K562 (cell line): Measurements from ENCODE around the gene ANKRD13A. TPM values are rescaled to one million over a fixed set of nuclear protein-coding genes. Genes with fewer than 3 reads are reported as not detected.

Source experiments
- ATF7 ChIP-seq: fragments of 450-650 bp; IDR thresholded peaks from 2 replicates; pipeline ENCODE4 v1.7.1; 2014; ENCODE audit warnings: mild to moderate bottlenecking, moderate library complexity
- FOXK2 ChIP-seq, 2 experiments: fragments of 450-650 bp; IDR thresholded peaks in 1 of 2; conservative IDR thresholded peaks in 1 of 2; 2 replicates each; pipeline ENCODE4 v1.6.1; 2016; ENCODE audit warnings: low read depth in 2 of 2, mild to moderate bottlenecking in 1 of 2
- FOXM1 ChIP-seq, 2 experiments: fragments of 450-650 bp in 1 of 2; sonication (generic) in 1 of 2; formaldehyde crosslinking in 1 of 2; IDR thresholded peaks; 2 replicates each; pipeline versions ENCODE4 v1.6.1 to v1.9.0; 2017 to 2022; ENCODE audit warnings: low read depth in 2 of 2, mild to moderate bottlenecking in 2 of 2, missing genetic modification reagents in 1 of 2, moderate library complexity in 1 of 2
- GABPB1 ChIP-seq: sonication (generic); formaldehyde crosslinking; IDR thresholded peaks from 2 replicates; pipeline ENCODE4 v1.8.0; 2022; ENCODE audit warnings: mild to moderate bottlenecking, missing genetic modification reagents
- HCFC1 ChIP-seq: IDR thresholded peaks from 2 replicates; pipeline ENCODE4 v1.6.1; 2012; ENCODE audit warnings: low read depth, low read length, improper control_type of control experiment
- JUND ChIP-seq, 2 experiments: IDR thresholded peaks; 2 replicates in 1 of 2; 3 replicates in 1 of 2; pipeline ENCODE4 v1.6.1; 2011; ENCODE audit warnings: borderline replicate concordance in 2 of 2, low read depth in 2 of 2, low read length in 2 of 2, improper control_type of control experiment in 1 of 2, missing biosample characterization in 1 of 2, missing genetic modification characterization in 1 of 2, missing genetic modification reagents in 1 of 2
- NKRF ChIP-seq: fragments of 450-650 bp; IDR thresholded peaks from 2 replicates; pipeline ENCODE4 v1.6.1; 2016; ENCODE audit warnings: borderline replicate concordance
- PML ChIP-seq: IDR thresholded peaks from 2 replicates; pipeline ENCODE4 v1.6.1; 2012; ENCODE audit warnings: low read length, inconsistent platforms
- PRMT5 ChIP-seq: sonication (generic); formaldehyde crosslinking; IDR thresholded peaks from 2 replicates; pipeline ENCODE4 v1.5.0; 2020; ENCODE audit warnings: missing genetic modification reagents
- RCOR1 ChIP-seq, 2 experiments: IDR thresholded peaks; 2 replicates each; pipeline ENCODE4 v1.6.1; 2012; ENCODE audit warnings: low read depth in 2 of 2, low read length in 2 of 2, borderline replicate concordance in 1 of 2, improper control_type of control experiment in 1 of 2
- SMAD4 ChIP-seq: fragments of 250-450 bp; sonication (Bioruptor Pico); conservative IDR thresholded peaks from 2 replicates; pipeline ENCODE4 v1.8.0; 2021; ENCODE audit warnings: inconsistent platforms, mild to moderate bottlenecking, moderate library complexity
- SP2 ChIP-seq: IDR thresholded peaks from 2 replicates; pipeline ENCODE4 v1.6.1; 2011; ENCODE audit warnings: mild to moderate bottlenecking, low read depth, low read length, moderate library complexity; ENCODE audit not compliant: poor library complexity, severe bottlenecking; ENCODE audit errors: extremely low read depth
- ZBED1 ChIP-seq: IDR thresholded peaks from 2 replicates; pipeline ENCODE4 v1.6.1; 2014
- ZNF232 ChIP-seq: sonication (generic); formaldehyde crosslinking; IDR thresholded peaks from 2 replicates; pipeline ENCODE4 v1.8.0; 2022; ENCODE audit warnings: mild to moderate bottlenecking, missing genetic modification reagents
- ZNF263 ChIP-seq: sonication (generic); formaldehyde crosslinking; IDR thresholded peaks from 2 replicates; pipeline ENCODE4 v1.8.0; 2022; ENCODE audit warnings: mild to moderate bottlenecking, missing genetic modification reagents, borderline replicate concordance
- ZNF431 ChIP-seq: sonication (generic); formaldehyde crosslinking; IDR thresholded peaks from 2 replicates; pipeline ENCODE4 v1.8.0; 2022; ENCODE audit warnings: mild to moderate bottlenecking, missing genetic modification reagents
- ZNF589 ChIP-seq: fragments of 200-800 bp; sonication (Bioruptor generic); IDR thresholded peaks from 2 replicates; pipeline ENCODE4 v1.6.1; 2016; ENCODE audit warnings: low read depth, missing genetic modification characterization, missing compliant biosample characterization
- polyA plus RNA-seq, 8 experiments: library from polyadenylated mRNA; depleted of rRNA in 4 of 8; stranded (reverse) in 5 of 8; unstranded in 3 of 8; fragments of >200 nt; fragmentation: Nextera tagmentation in 2 of 8; fragmentation: Illumina TruSeq in 1 of 8; extraction: Ambion mirVana in 2 of 8; extraction: Trizol in 1 of 8; gene quantifications; 2 replicates each; pipeline versions ENCODE4 v1.2.1 to v1.2.3, GENCODE V29; 2011 to 2014; ENCODE audit warnings: inconsistent platforms in 1 of 8, missing spikeins in 1 of 8
- total RNA-seq, 7 experiments: library from RNA; depleted of rRNA in 6 of 7; stranded (reverse); fragments of >200 nt in 6 of 7; fragmentation: Illumina TruSeq in 2 of 7; extraction: Trizol in 2 of 7; gene quantifications; 2 replicates each; pipeline versions ENCODE4 v1.2.1 to v1.2.3, GENCODE V29; 2011 to 2021; ENCODE audit warnings: low replicate concordance in 1 of 7
- TF ChIP-seq, protein P1 (sequence below): sonication (generic); formaldehyde crosslinking; IDR thresholded peaks from 2 replicates; pipeline ENCODE4 v1.8.0; 2022; ENCODE audit warnings: missing genetic modification reagents, mild to moderate bottlenecking, moderate library complexity, borderline replicate concordance
- TF ChIP-seq, protein P2 (sequence below): fragments of 250-450 bp; sonication (Bioruptor Pico); IDR thresholded peaks from 2 replicates; pipeline ENCODE4 v1.4.0; 2020; ENCODE audit warnings: mild to moderate bottlenecking
- TF ChIP-seq, protein P3 (sequence below): sonication (generic); formaldehyde crosslinking; IDR thresholded peaks from 2 replicates; pipeline ENCODE4 v1.8.1; 2023; ENCODE audit warnings: mild to moderate bottlenecking, missing genetic modification reagents

Gene ANKRD13A
- total and polyA plus RNA-seq, 9 of the 15 experiments (the other 6 are each of a cell fraction or from before 2014, with no cell fraction given), result 5.0 to 55.0 (median 41.5) TPM

- TF ChIP-seq, protein P1, sequence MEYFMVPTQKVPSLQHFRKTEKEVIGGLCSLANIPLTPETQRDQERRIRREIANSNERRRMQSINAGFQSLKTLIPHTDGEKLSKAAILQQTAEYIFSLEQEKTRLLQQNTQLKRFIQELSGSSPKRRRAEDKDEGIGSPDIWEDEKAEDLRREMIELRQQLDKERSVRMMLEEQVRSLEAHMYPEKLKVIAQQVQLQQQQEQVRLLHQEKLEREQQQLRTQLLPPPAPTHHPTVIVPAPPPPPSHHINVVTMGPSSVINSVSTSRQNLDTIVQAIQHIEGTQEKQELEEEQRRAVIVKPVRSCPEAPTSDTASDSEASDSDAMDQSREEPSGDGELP (CRISPR knock-in tag), result peak; percentile 92
- TF ChIP-seq PRMT5 (CRISPR knock-in tag), result 0 out of 2 replicates have a peak, but pooled peaks have one; percentile 31
- TF ChIP-seq SMAD4 (CRISPR knock-in tag), result peak; percentile 87
- TF ChIP-seq PML, result 0 out of 2 replicates have a peak, but pooled peaks have one; percentile 22
- no peak for TF ChIP-seq SP2
- TF ChIP-seq RCOR1 (IDR thresholded peaks at IDR 0.05; ENCODE audit: borderline replicate concordance in 1 of 2, low read depth in 2 of 2, low read length in 2 of 2), result 0 out of 4 replicates have a peak, but pooled peaks of 1 of the 2 experiments have one; percentile 9
- 0 out of 2 replicates have a peak, but pooled peaks have one; percentile 14 for TF ChIP-seq ZNF263 (CRISPR knock-in tag)
- TF ChIP-seq GABPB1, result peak; percentile 92
- TF ChIP-seq JUND (IDR thresholded peaks at IDR 0.05; ENCODE audit: borderline replicate concordance, low read depth, low read length), result peak; percentile 52; the same call in 1 of the 2 replicates
- TF ChIP-seq JUND (tag; IDR thresholded peaks at IDR 0.05; ENCODE audit: borderline replicate concordance, low read depth, low read length), result no peak; the same call in 2 of the 3 replicates
- TF ChIP-seq FOXK2 (conservative IDR thresholded peaks at IDR 0.05 in 1 of 2, IDR thresholded peaks at IDR 0.05 in 1 of 2; ENCODE audit: low read depth in 2 of 2), result peak in 1 of 2 experiments; percentile 66; a peak in 2 of 4 replicates
- no peak for TF ChIP-seq FOXM1 (IDR thresholded peaks at IDR 0.05; ENCODE audit: low read depth)
- TF ChIP-seq FOXM1 (CRISPR knock-in tag; IDR thresholded peaks at IDR 0.05; ENCODE audit: low read depth), result 0 out of 2 replicates have a peak, but pooled peaks have one; percentile 82
- TF ChIP-seq, protein P2, sequence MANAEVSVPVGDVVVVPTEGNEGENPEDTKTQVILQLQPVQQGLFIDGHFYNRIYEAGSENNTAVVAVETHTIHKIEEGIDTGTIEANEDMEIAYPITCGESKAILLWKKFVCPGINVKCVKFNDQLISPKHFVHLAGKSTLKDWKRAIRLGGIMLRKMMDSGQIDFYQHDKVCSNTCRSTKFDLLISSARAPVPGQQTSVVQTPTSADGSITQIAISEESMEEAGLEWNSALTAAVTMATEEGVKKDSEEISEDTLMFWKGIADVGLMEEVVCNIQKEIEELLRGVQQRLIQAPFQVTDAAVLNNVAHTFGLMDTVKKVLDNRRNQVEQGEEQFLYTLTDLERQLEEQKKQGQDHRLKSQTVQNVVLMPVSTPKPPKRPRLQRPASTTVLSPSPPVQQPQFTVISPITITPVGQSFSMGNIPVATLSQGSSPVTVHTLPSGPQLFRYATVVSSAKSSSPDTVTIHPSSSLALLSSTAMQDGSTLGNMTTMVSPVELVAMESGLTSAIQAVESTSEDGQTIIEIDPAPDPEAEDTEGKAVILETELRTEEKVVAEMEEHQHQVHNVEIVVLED (CRISPR knock-in tag), result peak; percentile 56
- TF ChIP-seq HCFC1, result peak; percentile 88
- TF ChIP-seq NKRF, result peak; percentile 69
- 0 out of 2 replicates have a peak, but pooled peaks have one; percentile 26 for TF ChIP-seq ZNF431 (CRISPR knock-in tag)
- TF ChIP-seq, protein P3, sequence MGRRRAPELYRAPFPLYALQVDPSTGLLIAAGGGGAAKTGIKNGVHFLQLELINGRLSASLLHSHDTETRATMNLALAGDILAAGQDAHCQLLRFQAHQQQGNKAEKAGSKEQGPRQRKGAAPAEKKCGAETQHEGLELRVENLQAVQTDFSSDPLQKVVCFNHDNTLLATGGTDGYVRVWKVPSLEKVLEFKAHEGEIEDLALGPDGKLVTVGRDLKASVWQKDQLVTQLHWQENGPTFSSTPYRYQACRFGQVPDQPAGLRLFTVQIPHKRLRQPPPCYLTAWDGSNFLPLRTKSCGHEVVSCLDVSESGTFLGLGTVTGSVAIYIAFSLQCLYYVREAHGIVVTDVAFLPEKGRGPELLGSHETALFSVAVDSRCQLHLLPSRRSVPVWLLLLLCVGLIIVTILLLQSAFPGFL, result no peak
- TF ChIP-seq ATF7, result peak; percentile 83
- peak; percentile 66; the same call in 1 of the 2 replicates for TF ChIP-seq ZNF589
- TF ChIP-seq ZBED1, result 0 out of 2 replicates have a peak, but pooled peaks have one; percentile 32
- TF ChIP-seq ZNF232 (CRISPR knock-in tag), result peak; percentile 52; the same call in 1 of the 2 replicates
These were observed 3.3 kb upstream of the ANKRD13A start, which contains the start of gene GIT2 (continued) for GRCh38 chr12:109995686-109996482.
